HCT116 (cell line): ENCODE data around the gene CBFB.

Source experiments
- CEBPB ChIP-seq: IDR thresholded peaks from 2 replicates; pipeline ENCODE4 v1.6.1; 2012; ENCODE audit warnings: low read depth
- ELF1 ChIP-seq: IDR thresholded peaks from 2 replicates; pipeline ENCODE4 v1.6.1; 2012; ENCODE audit warnings: low read depth, borderline replicate concordance
- EZH2 ChIP-seq: fragments of 200-600 bp; sonication (generic); IDR thresholded peaks from 2 replicates; pipeline ENCODE4 v1.6.1; 2017; ENCODE audit warnings: antibody characterized with exemption, mixed run types
- POLR2A ChIP-seq: IDR thresholded peaks from 2 replicates; pipeline ENCODE4 v1.7.0; 2011; ENCODE audit warnings: borderline replicate concordance; ENCODE audit not compliant: insufficient read depth, insufficient read length; ENCODE audit errors: extremely low read depth
- POLR2AphosphoS5 ChIP-seq: IDR thresholded peaks from 2 replicates; pipeline ENCODE4 v1.6.1; 2011; ENCODE audit warnings: mild to moderate bottlenecking, low read depth, low read length, moderate library complexity
- RAD21 ChIP-seq: IDR thresholded peaks from 2 replicates; pipeline ENCODE4 v1.6.1; 2012; ENCODE audit warnings: low read depth, mild to moderate bottlenecking
- SRF ChIP-seq: IDR thresholded peaks from 2 replicates; pipeline ENCODE4 v1.6.1; 2012; ENCODE audit warnings: low read depth
- ZFX ChIP-seq: fragments of 450-650 bp; IDR thresholded peaks from 2 replicates; pipeline ENCODE4 v1.6.1; 2017
- TF ChIP-seq, protein P1 (sequence below), 3 experiments: fragments of 200-600 bp in 1 of 3; sonication (generic) in 1 of 3; IDR thresholded peaks in 2 of 3; conservative IDR thresholded peaks in 1 of 3; 2 replicates each; pipeline ENCODE4 v1.5.1; 2012 to 2017; ENCODE audit warnings: low read depth in 2 of 3, low read length in 2 of 3, antibody characterized with exemption in 1 of 3, borderline replicate concordance in 1 of 3, control low read depth in 1 of 3, mild to moderate bottlenecking in 1 of 3, mixed read lengths in 1 of 3, mixed run types in 1 of 3, moderate library complexity in 1 of 3; ENCODE audit not compliant: insufficient read depth in 1 of 3
- TF ChIP-seq, protein P2 (sequence below): IDR thresholded peaks from 2 replicates; pipeline ENCODE4 v1.6.1; 2012; ENCODE audit warnings: low read depth

DNA sequence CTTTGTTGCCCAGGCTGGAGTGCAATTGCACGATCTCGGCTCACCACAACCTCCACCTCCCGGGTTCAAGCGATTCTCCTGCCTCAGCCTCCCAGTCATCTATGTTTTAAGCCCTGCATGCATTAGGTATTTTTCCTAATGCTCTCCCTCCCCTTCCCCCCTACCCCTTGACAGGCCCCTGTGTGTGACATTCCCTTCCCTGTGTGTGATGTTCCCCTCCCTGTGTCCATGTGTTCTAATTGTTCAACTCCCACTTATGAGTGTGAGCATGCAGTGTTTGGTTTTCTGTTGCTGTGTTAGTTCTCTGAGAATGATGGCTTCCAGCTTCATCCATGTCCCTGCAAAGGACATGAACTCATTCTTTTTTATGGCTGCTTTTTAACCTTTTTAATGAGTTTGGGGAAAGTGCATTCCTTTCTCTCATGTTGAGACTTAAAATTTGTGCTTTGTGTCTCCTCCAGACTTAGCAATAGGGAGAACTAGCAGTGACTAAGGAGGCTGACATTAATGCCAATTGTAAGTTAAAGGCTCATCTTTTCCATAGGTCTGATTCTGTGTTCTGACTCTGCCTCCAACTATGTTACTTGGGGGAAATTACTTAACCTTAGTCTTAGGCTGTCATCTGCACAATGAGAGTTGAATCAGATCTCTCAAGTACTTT lies 63.1 kb downstream of the CBFB start:
- TF ChIP-seq RAD21 (no peak), POLR2A (no peak), SRF (no peak), POLR2AphosphoS5 (no peak), ZFX (no peak), EZH2 (no peak), CEBPB (no peak), ELF1 (no peak)
- TF ChIP-seq, protein P1, sequence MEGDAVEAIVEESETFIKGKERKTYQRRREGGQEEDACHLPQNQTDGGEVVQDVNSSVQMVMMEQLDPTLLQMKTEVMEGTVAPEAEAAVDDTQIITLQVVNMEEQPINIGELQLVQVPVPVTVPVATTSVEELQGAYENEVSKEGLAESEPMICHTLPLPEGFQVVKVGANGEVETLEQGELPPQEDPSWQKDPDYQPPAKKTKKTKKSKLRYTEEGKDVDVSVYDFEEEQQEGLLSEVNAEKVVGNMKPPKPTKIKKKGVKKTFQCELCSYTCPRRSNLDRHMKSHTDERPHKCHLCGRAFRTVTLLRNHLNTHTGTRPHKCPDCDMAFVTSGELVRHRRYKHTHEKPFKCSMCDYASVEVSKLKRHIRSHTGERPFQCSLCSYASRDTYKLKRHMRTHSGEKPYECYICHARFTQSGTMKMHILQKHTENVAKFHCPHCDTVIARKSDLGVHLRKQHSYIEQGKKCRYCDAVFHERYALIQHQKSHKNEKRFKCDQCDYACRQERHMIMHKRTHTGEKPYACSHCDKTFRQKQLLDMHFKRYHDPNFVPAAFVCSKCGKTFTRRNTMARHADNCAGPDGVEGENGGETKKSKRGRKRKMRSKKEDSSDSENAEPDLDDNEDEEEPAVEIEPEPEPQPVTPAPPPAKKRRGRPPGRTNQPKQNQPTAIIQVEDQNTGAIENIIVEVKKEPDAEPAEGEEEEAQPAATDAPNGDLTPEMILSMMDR (IDR thresholded peaks at IDR 0.05 in 2 of 3, conservative IDR thresholded peaks at IDR 0.05 in 1 of 3; ENCODE audit: borderline replicate concordance in 1 of 3, insufficient read depth in 1 of 3, low read depth in 2 of 3, low read length in 2 of 3): no peak
- TF ChIP-seq, protein P2, sequence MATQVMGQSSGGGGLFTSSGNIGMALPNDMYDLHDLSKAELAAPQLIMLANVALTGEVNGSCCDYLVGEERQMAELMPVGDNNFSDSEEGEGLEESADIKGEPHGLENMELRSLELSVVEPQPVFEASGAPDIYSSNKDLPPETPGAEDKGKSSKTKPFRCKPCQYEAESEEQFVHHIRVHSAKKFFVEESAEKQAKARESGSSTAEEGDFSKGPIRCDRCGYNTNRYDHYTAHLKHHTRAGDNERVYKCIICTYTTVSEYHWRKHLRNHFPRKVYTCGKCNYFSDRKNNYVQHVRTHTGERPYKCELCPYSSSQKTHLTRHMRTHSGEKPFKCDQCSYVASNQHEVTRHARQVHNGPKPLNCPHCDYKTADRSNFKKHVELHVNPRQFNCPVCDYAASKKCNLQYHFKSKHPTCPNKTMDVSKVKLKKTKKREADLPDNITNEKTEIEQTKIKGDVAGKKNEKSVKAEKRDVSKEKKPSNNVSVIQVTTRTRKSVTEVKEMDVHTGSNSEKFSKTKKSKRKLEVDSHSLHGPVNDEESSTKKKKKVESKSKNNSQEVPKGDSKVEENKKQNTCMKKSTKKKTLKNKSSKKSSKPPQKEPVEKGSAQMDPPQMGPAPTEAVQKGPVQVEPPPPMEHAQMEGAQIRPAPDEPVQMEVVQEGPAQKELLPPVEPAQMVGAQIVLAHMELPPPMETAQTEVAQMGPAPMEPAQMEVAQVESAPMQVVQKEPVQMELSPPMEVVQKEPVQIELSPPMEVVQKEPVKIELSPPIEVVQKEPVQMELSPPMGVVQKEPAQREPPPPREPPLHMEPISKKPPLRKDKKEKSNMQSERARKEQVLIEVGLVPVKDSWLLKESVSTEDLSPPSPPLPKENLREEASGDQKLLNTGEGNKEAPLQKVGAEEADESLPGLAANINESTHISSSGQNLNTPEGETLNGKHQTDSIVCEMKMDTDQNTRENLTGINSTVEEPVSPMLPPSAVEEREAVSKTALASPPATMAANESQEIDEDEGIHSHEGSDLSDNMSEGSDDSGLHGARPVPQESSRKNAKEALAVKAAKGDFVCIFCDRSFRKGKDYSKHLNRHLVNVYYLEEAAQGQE: no peak
